ENCODE results near the gene PRM3. TPM values are rescaled to one million over a fixed set of nuclear protein-coding genes. Genes with fewer than 3 reads are reported as not detected.

Gene PRM3
- total RNA-seq, 2 donors from 2014 or later: not detected

GRCh38 chr16:11310634-11310977, 37.2 kb upstream of the PRM3 start:
- Mint-ChIP-seq H3K27ac (no peak overlapping the region), H3K27me3 (peaks cover 10% of the 10 kb centered on the region in 2 donors), H3K36me3 (no peaks in the 10 kb centered on the region), H3K4me1 (ENCODE audit: low read depth in 2 of 2) (peaks cover 14 to 28% of the 10 kb centered on the region in 2 donors), H3K9me3 (no peaks in the 10 kb centered on the region), H3K4me3 (no peak overlapping the region)
- DNase-seq (ENCODE audit: low spot score) (no peak), ATAC-seq (no peak)

DNA sequence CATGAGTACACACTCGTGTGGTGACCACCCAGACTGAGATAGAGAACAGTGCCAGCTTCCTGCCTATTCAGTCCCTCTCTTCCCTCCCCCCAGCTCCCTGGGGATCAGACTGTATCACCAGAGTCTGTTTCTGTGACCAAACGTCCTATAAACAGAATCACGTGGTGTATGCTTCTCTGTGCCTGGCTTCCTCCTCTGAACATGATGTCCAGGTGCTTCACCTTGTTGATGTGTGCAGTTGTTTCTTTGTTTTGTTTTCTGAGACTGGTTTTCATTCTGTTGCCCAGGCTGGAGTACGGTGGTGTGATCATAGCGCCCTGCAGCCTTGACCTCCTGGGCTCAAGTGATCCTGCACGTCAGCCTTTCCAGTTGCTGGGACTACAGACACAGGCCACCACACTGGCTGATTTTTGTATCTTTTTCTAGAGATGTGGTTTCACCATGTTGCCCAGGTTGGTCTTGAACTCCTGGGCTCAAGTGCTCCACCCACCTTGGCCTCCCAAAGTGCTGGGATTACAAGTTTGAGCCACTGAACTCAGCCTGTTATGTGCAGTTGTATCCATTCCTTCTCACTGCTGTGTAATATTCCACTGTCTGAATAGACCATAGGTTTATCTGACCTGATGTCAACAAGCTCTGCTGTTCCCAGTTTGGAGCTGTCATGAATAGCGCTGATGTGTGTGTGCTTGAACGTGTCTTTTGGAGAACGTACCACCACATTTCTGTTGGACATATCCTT, 36.6 kb upstream of the PRM3 start:
- ATAC-seq: no peak
- Mint-ChIP-seq H3K4me1 (ENCODE audit: low read depth in 2 of 2) (peaks cover 14 to 28% of the 10 kb centered on the region in 2 donors), H3K9me3 (no peaks in the 10 kb centered on the region), H3K36me3 (no peaks in the 10 kb centered on the region), H3K27me3 (peaks cover 10% of the 10 kb centered on the region in 2 donors), H3K4me3 (no peak overlapping the region), H3K27ac (no peak overlapping the region)
- DNase-seq (ENCODE audit: low spot score): no peak

- H3K36me3 Mint-ChIP-seq: no peaks in the 10 kb centered on the region
- DNase-seq (ENCODE audit: low spot score): no peak
- peaks cover 14 to 19% of the 10 kb centered on the region in 2 donors for H3K27me3 Mint-ChIP-seq
- H3K4me3 Mint-ChIP-seq: no peak overlapping the region
- H3K27ac Mint-ChIP-seq: no peak overlapping the region
- peaks cover 14 to 25% of the 10 kb centered on the region in 2 donors for H3K4me1 Mint-ChIP-seq (ENCODE audit: low read depth in 2 of 2)
- no peak for ATAC-seq
- no peaks in the 10 kb centered on the region for H3K9me3 Mint-ChIP-seq
Observed at GRCh38 chr16:11308493-11309283, 35.3 kb upstream of the PRM3 start.

DNA sequence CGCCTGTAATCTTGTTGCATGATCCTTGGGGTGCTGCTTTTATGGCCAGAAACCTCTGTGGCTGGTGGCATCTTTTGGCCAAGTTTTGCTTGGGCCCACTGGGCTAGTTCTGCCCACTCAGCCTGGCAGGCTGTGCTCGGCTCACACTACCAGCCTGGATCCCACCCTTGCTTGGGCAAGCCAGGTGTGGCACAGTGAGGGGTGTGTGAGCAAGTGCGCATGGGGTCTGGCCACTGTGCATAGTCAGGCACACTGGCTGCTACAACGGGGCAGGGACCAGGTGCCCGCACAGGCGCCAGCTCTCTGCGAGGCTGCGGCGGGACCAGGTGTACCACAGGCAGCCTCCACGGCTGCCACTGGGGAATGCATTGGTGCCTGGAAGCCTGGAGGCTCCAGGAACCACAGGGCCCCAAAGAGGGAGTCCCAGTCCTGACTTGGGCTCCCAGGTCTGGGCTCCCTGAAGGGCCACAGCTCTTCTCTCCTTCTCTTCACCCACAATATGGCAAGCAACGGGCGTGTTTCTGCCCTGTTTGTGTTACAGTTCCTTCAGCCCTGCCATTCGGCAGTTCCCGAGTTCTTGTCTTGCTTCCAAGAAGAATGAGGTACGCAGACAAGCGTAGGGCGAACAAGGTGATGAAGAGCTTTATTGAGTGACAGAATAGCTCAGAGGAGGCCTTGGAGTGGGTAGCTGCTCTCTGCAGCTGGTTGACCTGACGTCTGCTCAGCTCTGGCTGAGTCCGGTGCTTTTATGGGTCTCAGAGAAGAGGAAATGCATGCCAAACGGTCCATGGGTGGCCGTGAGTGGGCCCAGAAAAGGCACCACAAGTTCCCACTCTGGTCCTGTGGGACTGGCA, 34.4 kb upstream of the PRM3 start:
- Mint-ChIP-seq H3K27me3 (peaks cover 18 to 19% of the 10 kb centered on the region in 2 donors), H3K27ac (peak overlapping the region in 1 of 2 donors; percentile 4), H3K36me3 (no peaks in the 10 kb centered on the region), H3K4me1 (ENCODE audit: low read depth in 2 of 2) (peaks cover 11 to 20% of the 10 kb centered on the region in 2 donors), H3K4me3 (no peak overlapping the region), H3K9me3 (no peaks in the 10 kb centered on the region)
- DNase-seq (ENCODE audit: low spot score) (no peak), ATAC-seq (no peak)

DNA sequence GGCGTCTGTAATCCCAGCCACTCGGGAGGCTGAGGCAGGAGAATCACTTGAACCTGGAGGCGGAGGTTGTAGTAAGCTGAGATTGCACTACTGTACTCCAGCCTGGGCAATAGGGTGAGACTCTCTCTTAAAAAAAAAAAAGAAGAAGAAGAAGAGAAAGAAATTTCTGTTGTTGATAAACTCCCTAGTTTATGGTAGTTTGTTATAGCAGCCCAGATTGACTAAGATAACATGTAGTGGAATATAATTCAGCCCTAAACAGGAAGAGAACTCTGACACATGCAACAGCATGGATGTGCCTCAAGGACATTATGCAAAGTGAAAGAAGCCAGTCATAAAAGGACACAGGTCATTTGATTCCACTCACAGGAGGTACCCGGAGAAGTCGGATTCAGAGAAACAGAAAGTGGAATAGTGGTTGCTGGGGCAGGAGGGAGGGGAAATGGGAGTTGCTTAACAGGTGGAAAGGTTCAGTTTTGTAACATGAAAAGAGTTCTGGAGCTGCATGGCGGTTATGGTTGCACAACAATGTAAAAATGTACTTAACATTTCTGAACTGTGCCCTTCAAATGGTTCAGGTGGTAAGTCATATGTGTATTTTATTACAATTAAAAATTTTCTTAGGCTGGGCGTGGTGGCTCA, 33.7 kb upstream of the PRM3 start:
- ATAC-seq (peak in 1 of 2 donors; percentile 57), DNase-seq (ENCODE audit: low spot score) (no peak)
- H3K36me3 Mint-ChIP-seq: no peaks in the 10 kb centered on the region
- H3K4me1 Mint-ChIP-seq (ENCODE audit: low read depth in 2 of 2): peaks cover 8 to 18% of the 10 kb centered on the region in 2 donors
- peaks cover 16 to 19% of the 10 kb centered on the region in 2 donors for H3K27me3 Mint-ChIP-seq
- H3K27ac Mint-ChIP-seq: peak overlapping the region in 1 of 2 donors; percentile 4
- no peaks in the 10 kb centered on the region for H3K9me3 Mint-ChIP-seq
- H3K4me3 Mint-ChIP-seq: peak overlapping the region; percentile 3

DNA sequence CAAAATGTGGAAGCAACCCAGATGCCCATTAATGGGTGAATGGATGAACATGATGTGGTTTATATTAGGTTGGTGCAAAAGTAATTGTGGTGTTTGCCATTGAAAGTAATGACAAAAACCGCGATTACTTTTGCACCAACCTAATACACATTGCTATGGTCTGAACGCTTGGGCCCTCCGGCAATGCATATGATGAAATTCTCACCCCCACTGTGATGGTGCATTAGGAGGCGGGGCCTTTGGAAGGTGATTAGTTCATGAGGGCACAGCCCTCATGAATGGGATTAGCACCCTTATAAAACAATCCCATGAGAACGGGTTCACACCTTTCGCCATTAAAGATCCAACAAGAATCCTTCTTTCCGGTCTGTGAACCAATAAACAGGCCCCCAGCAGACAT, 33.0 kb upstream of the PRM3 start:
- Mint-ChIP-seq H3K9me3 (no peaks in the 10 kb centered on the region), H3K27me3 (peaks cover 19% of the 10 kb centered on the region in 2 donors), H3K36me3 (no peaks in the 10 kb centered on the region), H3K4me3 (no peak overlapping the region), H3K4me1 (ENCODE audit: low read depth in 2 of 2) (peaks cover 8 to 16% of the 10 kb centered on the region in 2 donors), H3K27ac (no peak overlapping the region)
- DNase-seq (ENCODE audit: low spot score) (no peak), ATAC-seq (no peak)

GRCh38 chr16:11303405-11304138, 30.1 kb upstream of the PRM3 start:
- Mint-ChIP-seq H3K4me3 (no peak overlapping the region), H3K27me3 (peaks cover 20% of the 10 kb centered on the region in 2 donors), H3K27ac (no peak overlapping the region), H3K36me3 (no peaks in the 10 kb centered on the region), H3K9me3 (no peaks in the 10 kb centered on the region), H3K4me1 (ENCODE audit: low read depth in 2 of 2) (peaks cover 10 to 12% of the 10 kb centered on the region in 2 donors)
- ATAC-seq (no peak), DNase-seq (ENCODE audit: low spot score) (no peak)

GRCh38 chr16:11302977-11303376, 29.5 kb upstream of the PRM3 start:
- ATAC-seq: no peak
- Mint-ChIP-seq H3K9me3 (no peaks in the 10 kb centered on the region), H3K4me3 (no peak overlapping the region), H3K36me3 (no peaks in the 10 kb centered on the region), H3K27me3 (peaks cover 22 to 24% of the 10 kb centered on the region in 2 donors), H3K4me1 (ENCODE audit: low read depth in 2 of 2) (peaks cover 12 to 15% of the 10 kb centered on the region in 2 donors), H3K27ac (no peak overlapping the region)
- no peak for DNase-seq (ENCODE audit: low spot score)

- DNase-seq (ENCODE audit: low spot score) (no peak), ATAC-seq (no peak)
- H3K27ac Mint-ChIP-seq: peak overlapping the region in 1 of 2 donors; percentile 21
- H3K27me3 Mint-ChIP-seq: peaks cover 18 to 20% of the 10 kb centered on the region in 2 donors
- no peaks in the 10 kb centered on the region for H3K9me3 Mint-ChIP-seq
- no peaks in the 10 kb centered on the region for H3K36me3 Mint-ChIP-seq
- H3K4me3 Mint-ChIP-seq: no peak overlapping the region
- H3K4me1 Mint-ChIP-seq (ENCODE audit: low read depth in 2 of 2): peaks cover 16 to 18% of the 10 kb centered on the region in 2 donors
Observed at GRCh38 chr16:11301645-11302501, 28.4 kb upstream of the PRM3 start.

GRCh38 chr16:11300560-11300892, 27.1 kb upstream of the PRM3 start:
- Mint-ChIP-seq H3K4me3 (no peak overlapping the region), H3K36me3 (no peaks in the 10 kb centered on the region), H3K27me3 (peaks cover 18 to 19% of the 10 kb centered on the region in 2 donors), H3K27ac (no peak overlapping the region), H3K4me1 (ENCODE audit: low read depth in 2 of 2) (peaks cover 17% of the 10 kb centered on the region in 2 donors), H3K9me3 (no peaks in the 10 kb centered on the region)
- DNase-seq (ENCODE audit: low spot score): no peak
- ATAC-seq: no peak

DNA sequence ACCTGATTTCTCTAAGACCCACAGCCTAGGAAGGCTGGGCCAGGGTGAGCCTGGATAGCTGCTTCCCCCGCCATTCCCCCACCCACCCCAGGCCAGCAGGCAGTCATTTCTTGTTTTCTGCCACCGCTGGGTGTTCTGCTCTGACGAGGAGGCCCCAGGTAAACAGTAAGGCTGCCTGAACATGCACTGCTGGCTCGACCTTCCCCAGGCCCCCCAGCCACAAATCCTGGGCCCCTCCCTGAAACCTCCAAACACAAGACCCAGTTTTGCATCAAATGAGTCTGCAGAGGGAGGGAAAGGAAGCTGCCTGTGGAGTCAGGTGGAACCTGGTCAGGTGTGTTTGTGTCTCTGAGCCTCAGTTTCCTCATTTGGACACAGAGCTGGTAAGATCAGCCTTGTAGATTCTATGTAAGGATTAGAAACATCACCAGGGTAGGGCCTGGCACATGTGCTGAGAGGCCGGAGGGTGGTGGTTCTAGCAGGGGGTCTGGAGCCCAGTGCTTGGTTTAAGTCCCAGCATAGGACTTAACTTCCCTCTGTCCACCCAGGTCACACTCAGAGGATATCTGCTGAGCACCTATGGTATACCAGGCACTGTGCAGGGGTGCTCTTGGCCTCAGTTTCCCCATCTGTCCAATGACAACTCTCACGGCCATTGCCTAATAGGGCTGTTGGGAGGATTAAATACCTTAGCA, 26.6 kb upstream of the PRM3 start:
- Mint-ChIP-seq H3K4me3 (no peak overlapping the region), H3K36me3 (no peaks in the 10 kb centered on the region), H3K4me1 (ENCODE audit: low read depth in 2 of 2) (peaks cover 17% of the 10 kb centered on the region in 2 donors), H3K9me3 (no peaks in the 10 kb centered on the region), H3K27me3 (peaks cover 21 to 23% of the 10 kb centered on the region in 2 donors), H3K27ac (no peak overlapping the region)
- ATAC-seq: no peak
- DNase-seq (ENCODE audit: low spot score): no peak
